ENCODE results near the gene NEDD4L.
A peak's percentile ranks its signal among the peaks of the same experiment; 100 is the strongest.
"Not testable (repeated sequence)": the region's sequence is repeated elsewhere in the genome, so short reads cannot be mapped to it uniquely, and the experiment has no call there.

Gene NEDD4L

DNA sequence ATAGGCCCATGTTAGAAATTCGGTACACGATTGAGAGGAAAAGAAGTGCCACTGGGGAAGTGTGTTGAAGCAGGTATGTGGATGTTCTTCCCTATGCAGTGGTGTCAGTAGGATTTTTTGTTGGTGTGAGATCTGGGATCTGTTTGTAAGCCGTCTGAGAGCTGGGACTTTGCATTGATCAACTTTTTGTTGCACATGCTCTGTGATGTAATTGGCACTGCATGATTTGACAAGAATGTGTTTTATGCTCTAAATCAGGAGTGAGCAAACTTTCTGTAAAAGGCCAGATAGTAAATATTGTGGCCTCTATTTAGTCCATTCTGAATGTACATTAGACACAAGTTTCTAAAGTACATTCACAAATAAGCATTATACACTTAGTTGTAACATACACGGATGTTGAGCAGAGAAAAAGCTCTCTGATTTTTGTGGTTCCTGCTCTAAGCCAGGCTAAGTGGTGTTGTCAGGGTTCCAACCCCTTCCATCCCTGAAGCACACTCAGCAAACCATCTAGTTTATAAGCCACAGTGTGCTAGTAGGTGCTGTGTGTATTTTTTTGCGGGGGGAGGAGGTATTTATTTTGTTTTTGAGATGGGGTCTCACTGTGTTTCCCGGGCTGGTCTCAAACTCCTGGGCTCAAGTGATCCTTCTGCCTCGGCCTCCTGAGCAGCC, 235.6 kb downstream of the NEDD4L start:
- no peak overlapping the region for H2BK15ac ChIP-seq (ENCODE audit: low read length)
- no peak overlapping the region for H3K4ac ChIP-seq (ENCODE audit: low read length)
- peaks cover 0 to 7% of the 10 kb centered on the region in 2 donors for H3K4me1 ChIP-seq (ENCODE audit: control insufficient read depth in 2 of 2, insufficient read depth in 1 of 2, low read depth in 1 of 2, low read length in 2 of 2)
- H2BK120ac ChIP-seq (ENCODE audit: low read depth, low read length): peak overlapping the region; percentile 11
- H3K23ac ChIP-seq (ENCODE audit: low read depth, low read length, poor library complexity): no peak overlapping the region
- no peak overlapping the region for H2AK5ac ChIP-seq (ENCODE audit: low read depth, low read length)
- H3K14ac ChIP-seq (ENCODE audit: low read length): no peak overlapping the region
- H3K18ac ChIP-seq (ENCODE audit: low read length): no peak overlapping the region
- no peaks in the 10 kb centered on the region for H3K9me3 ChIP-seq (replicated peaks in 1 of 2; ENCODE audit: control insufficient read depth in 2 of 2, insufficient read depth in 1 of 2, low read depth in 1 of 2, low read length in 2 of 2)
- H4K91ac ChIP-seq (ENCODE audit: low read depth, low read length, poor library complexity): no peak overlapping the region
- H2BK12ac ChIP-seq (ENCODE audit: low read length): no peak overlapping the region
- no peak overlapping the region for H2BK5ac ChIP-seq (ENCODE audit: low read length)
- no CpG with 5 or more reads among the region's 7 CpGs for WGBS, 2 donors (ENCODE audit: extremely low coverage in 2 of 2, insufficient read length in 2 of 2, insufficient replicate concordance in 1 of 2)
- H3K79me1 ChIP-seq (ENCODE audit: low read depth, low read length): peaks cover 2% of the 10 kb centered on the region
- no peak overlapping the region for H3K4me2 ChIP-seq (ENCODE audit: insufficient read depth, low read length, poor library complexity, severe bottlenecking)
- H2AFZ ChIP-seq (ENCODE audit: low read length): no peak overlapping the region
- H4K8ac ChIP-seq (ENCODE audit: low read depth, low read length): no peak overlapping the region
- H3K27me3 ChIP-seq (ENCODE audit: control insufficient read depth in 3 of 3, insufficient read depth in 3 of 3, low read depth in 1 of 3, low read length in 3 of 3): no peaks in the 10 kb centered on the region
- no peak overlapping the region for H3K27ac ChIP-seq (replicated peaks; ENCODE audit: low read length)
- H3K36me3 ChIP-seq (replicated peaks in 1 of 2; ENCODE audit: control insufficient read depth in 2 of 2, insufficient read depth in 2 of 2, low read length in 2 of 2): no peaks in the 10 kb centered on the region
- H3K4me3 ChIP-seq (ENCODE audit: low read length in 2 of 2): no peak overlapping the region
- no peak for DNase-seq (ENCODE audit: low spot score)
- no peak overlapping the region for H3K9ac ChIP-seq (ENCODE audit: low read depth, low read length, poor library complexity)

DNA sequence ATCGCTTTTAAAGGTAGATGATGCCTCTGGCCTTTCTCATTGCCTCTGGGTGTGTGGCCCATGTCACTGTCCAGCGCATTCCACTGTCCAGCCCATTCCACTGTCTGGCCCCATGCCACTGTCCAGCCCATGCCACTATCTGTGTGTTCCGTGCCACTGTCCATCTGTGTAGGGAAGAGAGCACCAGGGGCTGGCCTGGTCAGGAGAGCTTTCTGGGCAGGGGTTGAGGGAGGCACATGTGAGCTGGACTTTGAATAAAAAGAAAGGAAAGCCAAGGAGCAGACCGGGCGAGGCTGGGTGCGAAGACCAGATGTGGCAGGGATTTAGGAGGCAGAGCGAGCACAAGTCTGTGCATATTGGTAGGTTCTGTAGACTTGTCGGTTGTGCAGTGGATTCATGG, 236.2 kb downstream of the NEDD4L start:
- H2AK5ac ChIP-seq (ENCODE audit: low read depth, low read length): no peak overlapping the region
- no peaks in the 10 kb centered on the region for H3K9me3 ChIP-seq (replicated peaks in 1 of 2; ENCODE audit: control insufficient read depth in 2 of 2, insufficient read depth in 1 of 2, low read depth in 1 of 2, low read length in 2 of 2)
- no peak overlapping the region for H4K91ac ChIP-seq (ENCODE audit: low read depth, low read length, poor library complexity)
- no peaks in the 10 kb centered on the region for H3K36me3 ChIP-seq (replicated peaks in 1 of 2; ENCODE audit: control insufficient read depth in 2 of 2, insufficient read depth in 2 of 2, low read length in 2 of 2)
- no peak overlapping the region for H4K8ac ChIP-seq (ENCODE audit: low read depth, low read length)
- no peak overlapping the region for H2AFZ ChIP-seq (ENCODE audit: low read length)
- H3K4ac ChIP-seq (ENCODE audit: low read length): no peak overlapping the region
- H3K18ac ChIP-seq (ENCODE audit: low read length): peak overlapping the region; percentile 78
- no peak overlapping the region for H2BK5ac ChIP-seq (ENCODE audit: low read length)
- H3K9ac ChIP-seq (ENCODE audit: low read depth, low read length, poor library complexity): no peak overlapping the region
- DNase-seq (ENCODE audit: low spot score): no peak
- H3K23ac ChIP-seq (ENCODE audit: low read depth, low read length, poor library complexity): no peak overlapping the region
- H3K27me3 ChIP-seq (ENCODE audit: control insufficient read depth in 3 of 3, insufficient read depth in 3 of 3, low read depth in 1 of 3, low read length in 3 of 3): no peaks in the 10 kb centered on the region
- H3K14ac ChIP-seq (ENCODE audit: low read length): peak overlapping the region; percentile 85
- H3K27ac ChIP-seq (replicated peaks; ENCODE audit: low read length): no peak overlapping the region
- no peak overlapping the region for H3K4me2 ChIP-seq (ENCODE audit: insufficient read depth, low read length, poor library complexity, severe bottlenecking)
- no peak overlapping the region for H2BK15ac ChIP-seq (ENCODE audit: low read length)
- no peak overlapping the region for H3K4me3 ChIP-seq (ENCODE audit: low read length in 2 of 2)
- peaks cover 2% of the 10 kb centered on the region for H3K79me1 ChIP-seq (ENCODE audit: low read depth, low read length)
- WGBS, 2 donors (ENCODE audit: extremely low coverage in 2 of 2, insufficient read length in 2 of 2, insufficient replicate concordance in 1 of 2): no CpG with 5 or more reads among the region's 8 CpGs
- H3K4me1 ChIP-seq (ENCODE audit: control insufficient read depth in 2 of 2, insufficient read depth in 1 of 2, low read depth in 1 of 2, low read length in 2 of 2): peaks cover 0 to 7% of the 10 kb centered on the region in 2 donors
- no peak overlapping the region for H2BK12ac ChIP-seq (ENCODE audit: low read length)
- H2BK120ac ChIP-seq (ENCODE audit: low read depth, low read length): peak overlapping the region; percentile 11

DNA sequence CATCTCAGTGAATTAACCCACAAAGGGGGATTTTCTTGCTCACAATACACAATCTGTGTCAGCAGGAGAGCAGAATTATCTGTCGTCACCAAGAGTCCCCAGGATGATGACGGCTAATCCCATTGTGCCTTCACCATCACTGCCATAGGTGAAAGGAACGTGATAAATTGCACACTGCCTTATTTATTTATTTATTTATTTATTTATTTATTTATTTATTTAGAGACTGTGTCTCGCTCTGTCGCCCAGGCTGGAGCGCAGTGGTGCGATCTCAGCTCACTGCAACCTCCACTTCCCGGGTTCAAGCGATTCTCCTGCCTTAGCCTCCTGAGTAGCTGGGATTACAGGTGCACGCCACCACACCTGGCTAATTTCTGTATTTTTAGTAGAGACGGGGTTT, 238.8 kb downstream of the NEDD4L start:
- not testable (repeated sequence) for H3K27me3 ChIP-seq (ENCODE audit: control insufficient read depth in 3 of 3, insufficient read depth in 3 of 3, low read depth in 1 of 3, low read length in 3 of 3); H3K36me3 ChIP-seq (replicated peaks in 1 of 2; ENCODE audit: control insufficient read depth in 2 of 2, insufficient read depth in 2 of 2, low read length in 2 of 2); H3K23ac ChIP-seq (ENCODE audit: low read depth, low read length, poor library complexity); H3K9ac ChIP-seq (ENCODE audit: low read depth, low read length, poor library complexity); H2BK15ac ChIP-seq (ENCODE audit: low read length); H2BK5ac ChIP-seq (ENCODE audit: low read length); DNase-seq (ENCODE audit: low spot score); H2AFZ ChIP-seq (ENCODE audit: low read length); H3K9me3 ChIP-seq (replicated peaks in 1 of 2; ENCODE audit: control insufficient read depth in 2 of 2, insufficient read depth in 1 of 2, low read depth in 1 of 2, low read length in 2 of 2); H3K79me1 ChIP-seq (ENCODE audit: low read depth, low read length); H4K8ac ChIP-seq (ENCODE audit: low read depth, low read length); H2AK5ac ChIP-seq (ENCODE audit: low read depth, low read length); H3K27ac ChIP-seq (replicated peaks; ENCODE audit: low read length); H3K18ac ChIP-seq (ENCODE audit: low read length); H3K14ac ChIP-seq (ENCODE audit: low read length); H3K4me3 ChIP-seq (ENCODE audit: low read length in 2 of 2); H4K91ac ChIP-seq (ENCODE audit: low read depth, low read length, poor library complexity); H3K4ac ChIP-seq (ENCODE audit: low read length); H2BK120ac ChIP-seq (ENCODE audit: low read depth, low read length); H3K4me1 ChIP-seq (ENCODE audit: control insufficient read depth in 2 of 2, insufficient read depth in 1 of 2, low read depth in 1 of 2, low read length in 2 of 2); H2BK12ac ChIP-seq (ENCODE audit: low read length); H3K4me2 ChIP-seq (ENCODE audit: insufficient read depth, low read length, poor library complexity, severe bottlenecking)
- WGBS, 2 donors (ENCODE audit: extremely low coverage in 2 of 2, insufficient read length in 2 of 2, insufficient replicate concordance in 1 of 2): no CpG with 5 or more reads among the region's 11 CpGs

DNA sequence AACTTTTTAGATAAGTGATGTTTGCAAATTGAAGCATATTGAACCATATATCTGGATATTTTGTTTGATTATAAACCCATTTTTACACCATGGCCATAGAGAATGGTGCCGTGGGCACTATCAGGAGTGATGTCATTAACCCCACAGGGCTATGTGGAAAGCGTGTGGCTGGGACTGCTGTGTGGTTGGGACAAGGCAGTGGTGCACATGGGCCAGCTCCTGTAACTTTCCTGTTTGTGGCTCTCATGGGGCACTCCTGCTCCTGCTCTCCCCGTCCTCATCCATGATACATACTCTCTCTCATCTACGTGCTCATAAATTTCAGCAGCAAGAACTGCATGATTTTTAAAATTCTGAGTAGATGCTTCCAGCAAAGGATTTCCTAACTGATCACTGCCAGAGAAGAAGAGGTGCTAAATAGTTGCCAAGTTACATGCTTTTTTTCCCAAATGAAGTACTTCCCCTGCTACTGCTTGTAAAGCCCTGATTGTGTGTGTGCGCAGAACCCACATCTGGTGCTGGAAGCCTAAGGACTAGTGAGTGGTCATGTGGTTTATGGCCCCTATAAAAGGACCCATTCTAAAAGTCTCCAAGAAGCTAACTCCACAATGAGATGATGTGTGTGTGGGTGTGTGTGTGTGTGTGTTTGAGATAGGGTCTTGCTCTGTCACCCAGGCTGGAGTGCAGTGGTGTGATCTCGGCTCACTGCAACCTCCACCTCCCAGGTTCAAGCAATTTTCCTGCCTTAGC, 240.8 kb downstream of the NEDD4L start:
- no CpG with 5 or more reads among the region's 6 CpGs for WGBS, 2 donors (ENCODE audit: extremely low coverage in 2 of 2, insufficient read length in 2 of 2, insufficient replicate concordance in 1 of 2)
- DNase-seq (ENCODE audit: low spot score): no peak

More for the DNA sequence above, 240.8 kb downstream of the NEDD4L start:
- H3K23ac ChIP-seq (ENCODE audit: low read depth, low read length, poor library complexity): no peak overlapping the region
- no peak overlapping the region for H3K4ac ChIP-seq (ENCODE audit: low read length)
- H3K4me2 ChIP-seq (ENCODE audit: insufficient read depth, low read length, poor library complexity, severe bottlenecking): no peak overlapping the region
- H2BK120ac ChIP-seq (ENCODE audit: low read depth, low read length): no peak overlapping the region
- no peak overlapping the region for H2BK5ac ChIP-seq (ENCODE audit: low read length)
- no peak overlapping the region for H2BK12ac ChIP-seq (ENCODE audit: low read length)
- H3K27me3 ChIP-seq (ENCODE audit: control insufficient read depth in 3 of 3, insufficient read depth in 3 of 3, low read depth in 1 of 3, low read length in 3 of 3): no peaks in the 10 kb centered on the region
- no peak overlapping the region for H3K18ac ChIP-seq (ENCODE audit: low read length)
- no peak overlapping the region for H3K14ac ChIP-seq (ENCODE audit: low read length)
- H3K9ac ChIP-seq (ENCODE audit: low read depth, low read length, poor library complexity): no peak overlapping the region
- no peak overlapping the region for H4K8ac ChIP-seq (ENCODE audit: low read depth, low read length)
- no peak overlapping the region for H4K91ac ChIP-seq (ENCODE audit: low read depth, low read length, poor library complexity)
- peaks cover 2% of the 10 kb centered on the region for H3K79me1 ChIP-seq (ENCODE audit: low read depth, low read length)
- H3K4me3 ChIP-seq (ENCODE audit: low read length in 2 of 2): no peak overlapping the region
- no peaks in the 10 kb centered on the region for H3K9me3 ChIP-seq (replicated peaks in 1 of 2; ENCODE audit: control insufficient read depth in 2 of 2, insufficient read depth in 1 of 2, low read depth in 1 of 2, low read length in 2 of 2)
- H3K36me3 ChIP-seq (replicated peaks in 1 of 2; ENCODE audit: control insufficient read depth in 2 of 2, insufficient read depth in 2 of 2, low read length in 2 of 2): no peaks in the 10 kb centered on the region
- H3K27ac ChIP-seq (replicated peaks; ENCODE audit: low read length): no peak overlapping the region
- H2BK15ac ChIP-seq (ENCODE audit: low read length): no peak overlapping the region
- H2AK5ac ChIP-seq (ENCODE audit: low read depth, low read length): no peak overlapping the region
- H3K4me1 ChIP-seq (ENCODE audit: control insufficient read depth in 2 of 2, insufficient read depth in 1 of 2, low read depth in 1 of 2, low read length in 2 of 2): peaks cover 10 to 14% of the 10 kb centered on the region in 2 donors
- no peak overlapping the region for H2AFZ ChIP-seq (ENCODE audit: low read length)

All from neuronal stem cell (in vitro differentiated cells).